A549 (cell line): ENCODE measurements around the gene GTPBP6. TPM values are rescaled to one million over a fixed set of nuclear protein-coding genes. Genes with fewer than 3 reads are reported as not detected.

Experiments
- ATAC-seq, 2 experiments: fragments of 200-7000 bp in 1 of 2; fragments of >200 bp in 1 of 2; cut with Nextera tagmentation in 1 of 2; cut with Tn5 transposase in 1 of 2; 3 replicates each; pipeline versions ENCODE4 v1.8.0 to v1.9.1; 2018 to 2020; ENCODE audit warnings: mild to moderate bottlenecking in 1 of 2, moderate library complexity in 1 of 2
- CTCF ChIA-PET: fragments of 300-600 bp; sonication (Branson Sonifier 250); formaldehyde crosslinking; extraction: SDS; loops from one replicate; lab custom pipeline; 2021; ENCODE audit warnings: antibody characterized with exemption, inconsistent platforms; lab: Yijun Ruan, JAX
- POLR2A ChIA-PET: fragments of 350-600 bp; formaldehyde crosslinking; extraction: SDS; loops from one replicate; lab custom pipeline; 2021; ENCODE audit warnings: antibody characterized with exemption, inconsistent platforms; lab: Yijun Ruan, JAX
- DNase-seq, 2 experiments: peaks; one replicate each; pipeline versions ENCODE4 v3.0.0 to v3.0.0-alpha.2; 2011 to 2016; ENCODE audit warnings: low read depth in 1 of 2, low spot score in 1 of 2
- FAIRE-seq: peaks from 2 replicates; lab custom pipeline; 2011; peaks lifted over from hg19 to GRCh38; lab: Jason Lieb, UNC
- H3K27ac ChIP-seq, 2 experiments: fragments of >200 bp; sonication (Bioruptor Twin); formaldehyde crosslinking; 3 replicates each; pipeline ENCODE4 v1.5.1; 2016 to 2017
- H3K4me1 ChIP-seq: fragments of >200 bp; sonication (Bioruptor Twin); formaldehyde crosslinking; 3 replicates; pipeline ENCODE4 v1.6.1; 2016
- H3K4me2 ChIP-seq: fragments of >200 bp; sonication (Bioruptor Twin); formaldehyde crosslinking; 3 replicates; pipeline ENCODE4 v1.6.1; 2016
- H3K4me3 ChIP-seq: fragments of >200 bp; sonication (Bioruptor Twin); formaldehyde crosslinking; 3 replicates; pipeline ENCODE4 v1.5.1; 2016
- H3K9me3 ChIP-seq: fragments of >200 bp; sonication (Bioruptor Twin); formaldehyde crosslinking; 3 replicates; pipeline ENCODE4 v1.6.1; 2016
- CHD4 ChIP-seq: fragments of 200-600 bp; sonication (generic); IDR thresholded peaks from 2 replicates; pipeline ENCODE4 v1.6.1; 2016; ENCODE audit warnings: antibody characterized with exemption, mild to moderate bottlenecking, borderline replicate concordance
- EHMT2 ChIP-seq: fragments of 200-600 bp; sonication (generic); IDR thresholded peaks from 2 replicates; pipeline ENCODE4 v1.6.1; 2016; ENCODE audit warnings: antibody characterized with exemption, low read depth, mild to moderate bottlenecking, moderate library complexity
- ESRRA ChIP-seq: fragments of 150-350 bp; IDR thresholded peaks from 2 replicates; pipeline ENCODE4 v1.6.1; 2014; ENCODE audit warnings: mild to moderate bottlenecking, low read length, borderline replicate concordance
- HOXB13 ChIP-seq: fragments of 250-450 bp; sonication (Bioruptor Pico); IDR thresholded peaks from 2 replicates; pipeline ENCODE4 v1.5.0; 2020; ENCODE audit warnings: low read depth, mild to moderate bottlenecking, moderate library complexity
- KDM1A ChIP-seq: fragments of 200-600 bp; sonication (generic); IDR thresholded peaks from 2 replicates; pipeline ENCODE4 v1.6.1; 2016; ENCODE audit warnings: low read depth, mild to moderate bottlenecking
- MYC ChIP-seq: IDR thresholded peaks from 2 replicates; pipeline ENCODE4 v1.6.1; 2012; ENCODE audit warnings: mild to moderate bottlenecking, inconsistent platforms, low read length, improper control_type of control experiment, borderline replicate concordance
- NR3C1 ChIP-seq: fragments of >200 bp; sonication (Bioruptor Twin); formaldehyde crosslinking; IDR thresholded peaks from 3 replicates; pipeline ENCODE4 v1.6.1; 2017
- POLR2A ChIP-seq: IDR thresholded peaks from 2 replicates; pipeline ENCODE4 v1.6.1; 2012; ENCODE audit warnings: mild to moderate bottlenecking, low read length
- RARB ChIP-seq: fragments of 250-450 bp; sonication (Bioruptor Pico); IDR thresholded peaks from 2 replicates; pipeline ENCODE4 v1.8.0; 2021; ENCODE audit warnings: mild to moderate bottlenecking, moderate library complexity
- RFX5 ChIP-seq: fragments of 450-650 bp; IDR thresholded peaks from 2 replicates; pipeline ENCODE4 v1.7.1; 2014; ENCODE audit warnings: antibody characterized with exemption, mild to moderate bottlenecking, moderate library complexity
- RNF2 ChIP-seq: fragments of 200-600 bp; sonication (generic); IDR thresholded peaks from 2 replicates; pipeline ENCODE4 v1.6.1; 2016; ENCODE audit warnings: low read depth, mild to moderate bottlenecking, antibody characterized with exemption, moderate library complexity, borderline replicate concordance
- WGBS: methylation state at CpG from one replicate; pipeline ENCODE4 v1.1.6; 2017; ENCODE audit errors: missing lambda C conversion rate; 5-methylcytosine and 5-hydroxymethylcytosine counted together
- polyA plus RNA-seq, 4 experiments: library from polyadenylated mRNA; depleted of rRNA in 3 of 4; stranded (reverse); fragments of >200 nt; fragmentation: RNase III in 1 of 4; extraction: RNeasy Plus Mini Kit Qiagen cat#74134 plus additional on column Dnase treatment in 1 of 4; gene quantifications; 2 replicates in 3 of 4; 3 replicates in 1 of 4; pipeline ENCODE4 v1.2.3, GENCODE V29; 2011 to 2017
- TF ChIP-seq, protein P1 (sequence below): fragments of 150-350 bp; IDR thresholded peaks from 2 replicates; pipeline ENCODE4 v1.6.1; 2014; ENCODE audit warnings: low read depth, mild to moderate bottlenecking, low read length
- TF ChIP-seq, protein P2 (sequence below): fragments of >200 bp; sonication (Bioruptor Twin); formaldehyde crosslinking; IDR thresholded peaks from 3 replicates; pipeline ENCODE4 v1.6.1; 2016
- TF ChIP-seq, protein P3 (sequence below): IDR thresholded peaks from 2 replicates; pipeline ENCODE4 v1.6.1; 2012
- TF ChIP-seq, protein P4 (sequence below): fragments of >200 bp; sonication (Bioruptor Twin); formaldehyde crosslinking; IDR thresholded peaks from 3 replicates; pipeline ENCODE4 v1.5.1; 2016
- TF ChIP-seq, protein P5 (sequence below): fragments of 250-450 bp; sonication (Bioruptor Pico); IDR thresholded peaks from 2 replicates; pipeline ENCODE4 v1.5.0; 2021; ENCODE audit warnings: mild to moderate bottlenecking, moderate library complexity, borderline replicate concordance

Gene GTPBP6
- polyA plus RNA-seq, 2 of the 4 experiments (the other 2 are of a cell fraction), result 26.0 to 41.2 TPM

DNA sequence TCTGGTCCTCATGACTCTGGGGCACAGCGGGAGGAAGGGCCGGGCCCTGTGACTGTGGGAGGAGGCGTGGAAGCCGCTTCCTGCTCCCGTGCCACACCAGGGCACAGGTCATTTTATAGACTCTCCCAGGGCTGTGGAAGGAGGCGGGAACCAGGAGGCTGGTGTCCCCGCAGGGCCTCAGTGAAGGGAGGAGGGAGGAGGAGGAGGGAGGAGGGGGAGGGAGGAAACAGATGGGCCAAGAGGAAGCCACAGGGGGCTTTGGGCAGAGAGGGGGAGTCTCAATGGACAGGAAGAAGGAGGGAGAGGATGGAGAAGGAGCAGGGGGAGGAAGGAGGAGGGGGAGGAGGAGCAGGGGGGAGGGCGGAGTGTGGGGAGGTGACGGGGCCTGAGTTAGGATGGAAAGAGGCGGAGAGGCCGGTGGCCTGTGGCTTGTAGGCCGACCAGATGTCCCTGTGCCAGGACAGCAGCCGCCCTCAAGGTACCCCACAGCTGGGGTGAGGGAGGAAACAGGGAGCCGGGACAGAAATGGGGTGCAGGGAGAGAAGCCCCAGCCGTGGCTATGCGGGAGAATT lies 43.6 kb downstream of the GTPBP6 start (continued):
- TF ChIP-seq, protein P1, sequence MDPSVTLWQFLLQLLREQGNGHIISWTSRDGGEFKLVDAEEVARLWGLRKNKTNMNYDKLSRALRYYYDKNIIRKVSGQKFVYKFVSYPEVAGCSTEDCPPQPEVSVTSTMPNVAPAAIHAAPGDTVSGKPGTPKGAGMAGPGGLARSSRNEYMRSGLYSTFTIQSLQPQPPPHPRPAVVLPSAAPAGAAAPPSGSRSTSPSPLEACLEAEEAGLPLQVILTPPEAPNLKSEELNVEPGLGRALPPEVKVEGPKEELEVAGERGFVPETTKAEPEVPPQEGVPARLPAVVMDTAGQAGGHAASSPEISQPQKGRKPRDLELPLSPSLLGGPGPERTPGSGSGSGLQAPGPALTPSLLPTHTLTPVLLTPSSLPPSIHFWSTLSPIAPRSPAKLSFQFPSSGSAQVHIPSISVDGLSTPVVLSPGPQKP, result no peak
- TF ChIP-seq, protein P2, sequence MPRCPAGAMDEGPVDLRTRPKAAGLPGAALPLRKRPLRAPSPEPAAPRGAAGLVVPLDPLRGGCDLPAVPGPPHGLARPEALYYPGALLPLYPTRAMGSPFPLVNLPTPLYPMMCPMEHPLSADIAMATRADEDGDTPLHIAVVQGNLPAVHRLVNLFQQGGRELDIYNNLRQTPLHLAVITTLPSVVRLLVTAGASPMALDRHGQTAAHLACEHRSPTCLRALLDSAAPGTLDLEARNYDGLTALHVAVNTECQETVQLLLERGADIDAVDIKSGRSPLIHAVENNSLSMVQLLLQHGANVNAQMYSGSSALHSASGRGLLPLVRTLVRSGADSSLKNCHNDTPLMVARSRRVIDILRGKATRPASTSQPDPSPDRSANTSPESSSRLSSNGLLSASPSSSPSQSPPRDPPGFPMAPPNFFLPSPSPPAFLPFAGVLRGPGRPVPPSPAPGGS, result no peak
- TF ChIP-seq CHD4, result no peak

DNA sequence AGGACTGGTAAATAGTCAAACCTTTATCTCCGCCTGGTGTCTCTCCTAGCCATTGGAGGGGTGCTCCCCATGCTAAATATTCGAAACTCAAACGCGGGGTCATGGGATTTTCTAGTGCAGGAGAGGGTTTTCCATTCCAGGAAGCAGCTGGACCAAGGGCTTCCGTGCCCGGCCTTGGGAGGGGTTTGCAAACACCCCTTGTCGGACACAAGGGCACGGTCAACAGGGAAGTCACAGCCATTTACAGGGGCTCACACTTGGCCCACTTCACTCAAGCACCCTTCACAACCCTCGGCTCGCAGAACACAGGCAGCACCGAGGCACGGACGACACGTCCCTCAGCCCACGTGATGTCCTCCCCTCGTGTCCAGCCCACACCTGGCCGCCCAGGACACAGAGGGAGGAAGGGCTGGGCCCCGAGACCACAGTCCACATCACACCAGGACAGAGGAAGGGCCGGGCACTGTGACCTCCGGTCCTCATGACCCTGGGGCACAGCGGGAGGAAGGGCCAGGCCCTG lies 47.7 kb downstream of the GTPBP6 start:
- DNase-seq (no peak), FAIRE-seq (no peak), ATAC-seq (no peak)
- Histone ChIP-seq H3K9me3 (no peaks in the 10 kb centered on the region), H3K4me3 (no peak overlapping the region), H3K27ac (no peak overlapping the region), H3K4me2 (no peak overlapping the region), H3K4me1 (peaks cover 5% of the 10 kb centered on the region)
- POLR2A ChIA-PET, result no interaction called here
- CTCF ChIA-PET, result no interaction called here
- 95% methylated on average over 18 of the region's 21 CpGs for WGBS
- no peak for TF ChIP-seq MYC
- TF ChIP-seq RARB (CRISPR knock-in tag), result no peak
- TF ChIP-seq POLR2A, result no peak
- TF ChIP-seq, protein P3, sequence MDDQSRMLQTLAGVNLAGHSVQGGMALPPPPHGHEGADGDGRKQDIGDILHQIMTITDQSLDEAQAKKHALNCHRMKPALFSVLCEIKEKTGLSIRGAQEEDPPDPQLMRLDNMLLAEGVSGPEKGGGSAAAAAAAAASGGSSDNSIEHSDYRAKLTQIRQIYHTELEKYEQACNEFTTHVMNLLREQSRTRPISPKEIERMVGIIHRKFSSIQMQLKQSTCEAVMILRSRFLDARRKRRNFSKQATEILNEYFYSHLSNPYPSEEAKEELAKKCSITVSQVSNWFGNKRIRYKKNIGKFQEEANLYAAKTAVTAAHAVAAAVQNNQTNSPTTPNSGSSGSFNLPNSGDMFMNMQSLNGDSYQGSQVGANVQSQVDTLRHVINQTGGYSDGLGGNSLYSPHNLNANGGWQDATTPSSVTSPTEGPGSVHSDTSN, result no peak
- TF ChIP-seq, protein P4, sequence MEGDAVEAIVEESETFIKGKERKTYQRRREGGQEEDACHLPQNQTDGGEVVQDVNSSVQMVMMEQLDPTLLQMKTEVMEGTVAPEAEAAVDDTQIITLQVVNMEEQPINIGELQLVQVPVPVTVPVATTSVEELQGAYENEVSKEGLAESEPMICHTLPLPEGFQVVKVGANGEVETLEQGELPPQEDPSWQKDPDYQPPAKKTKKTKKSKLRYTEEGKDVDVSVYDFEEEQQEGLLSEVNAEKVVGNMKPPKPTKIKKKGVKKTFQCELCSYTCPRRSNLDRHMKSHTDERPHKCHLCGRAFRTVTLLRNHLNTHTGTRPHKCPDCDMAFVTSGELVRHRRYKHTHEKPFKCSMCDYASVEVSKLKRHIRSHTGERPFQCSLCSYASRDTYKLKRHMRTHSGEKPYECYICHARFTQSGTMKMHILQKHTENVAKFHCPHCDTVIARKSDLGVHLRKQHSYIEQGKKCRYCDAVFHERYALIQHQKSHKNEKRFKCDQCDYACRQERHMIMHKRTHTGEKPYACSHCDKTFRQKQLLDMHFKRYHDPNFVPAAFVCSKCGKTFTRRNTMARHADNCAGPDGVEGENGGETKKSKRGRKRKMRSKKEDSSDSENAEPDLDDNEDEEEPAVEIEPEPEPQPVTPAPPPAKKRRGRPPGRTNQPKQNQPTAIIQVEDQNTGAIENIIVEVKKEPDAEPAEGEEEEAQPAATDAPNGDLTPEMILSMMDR, result no peak
- TF ChIP-seq NR3C1, result no peak
- TF ChIP-seq HOXB13, result no peak
- no peak for TF ChIP-seq RNF2
- TF ChIP-seq, protein P5, sequence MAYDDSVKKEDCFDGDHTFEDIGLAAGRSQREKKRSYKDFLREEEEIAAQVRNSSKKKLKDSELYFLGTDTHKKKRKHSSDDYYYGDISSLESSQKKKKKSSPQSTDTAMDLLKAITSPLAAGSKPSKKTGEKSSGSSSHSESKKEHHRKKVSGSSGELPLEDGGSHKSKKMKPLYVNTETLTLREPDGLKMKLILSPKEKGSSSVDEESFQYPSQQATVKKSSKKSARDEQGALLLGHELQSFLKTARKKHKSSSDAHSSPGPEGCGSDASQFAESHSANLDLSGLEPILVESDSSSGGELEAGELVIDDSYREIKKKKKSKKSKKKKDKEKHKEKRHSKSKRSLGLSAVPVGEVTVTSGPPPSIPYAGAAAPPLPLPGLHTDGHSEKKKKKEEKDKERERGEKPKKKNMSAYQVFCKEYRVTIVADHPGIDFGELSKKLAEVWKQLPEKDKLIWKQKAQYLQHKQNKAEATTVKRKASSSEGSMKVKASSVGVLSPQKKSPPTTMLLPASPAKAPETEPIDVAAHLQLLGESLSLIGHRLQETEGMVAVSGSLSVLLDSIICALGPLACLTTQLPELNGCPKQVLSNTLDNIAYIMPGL (CRISPR knock-in tag), result no peak
- no peak for TF ChIP-seq RFX5

DNA sequence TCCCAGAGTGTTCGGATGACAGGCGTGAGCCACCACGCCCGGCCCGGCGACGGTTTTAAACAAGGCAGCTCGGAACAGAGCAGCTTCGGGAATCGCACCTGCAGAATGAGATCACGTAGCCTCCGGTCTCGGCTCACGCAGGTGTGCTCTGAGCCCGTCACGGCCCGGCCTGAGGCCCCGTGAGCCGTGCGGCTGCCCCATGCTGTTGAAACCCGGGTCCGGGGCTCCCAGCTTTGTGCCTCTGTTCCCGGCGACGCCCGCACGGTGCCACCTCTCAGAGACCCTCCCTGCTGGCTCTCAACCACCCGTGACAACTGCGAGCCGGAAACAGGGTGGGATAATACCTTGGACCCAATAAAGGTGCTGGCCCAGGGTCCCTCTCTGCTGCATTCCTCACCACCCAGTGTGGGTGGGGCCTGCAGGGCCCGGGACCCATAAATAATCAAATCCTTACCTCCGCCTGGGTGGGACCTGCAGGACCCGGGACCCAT lies 50.8 kb downstream of the GTPBP6 start:
- CTCF ChIA-PET, result no interaction called here
- peak overlapping the region in 1 of 2 experiments; percentile 15; a peak in 1 of 6 replicates for H3K27ac ChIP-seq
- TF ChIP-seq HOXB13, result no peak
- TF ChIP-seq KDM1A, result no peak
- TF ChIP-seq EHMT2, result no peak
- TF ChIP-seq, protein P2, result no peak
- no peak for TF ChIP-seq ESRRA
- peaks cover 28% of the 10 kb centered on the region for H3K4me1 ChIP-seq
- no peak for DNase-seq
- H3K4me2 ChIP-seq, result no peak overlapping the region
- H3K9me3 ChIP-seq, result no peaks in the 10 kb centered on the region
- H3K4me3 ChIP-seq, result no peak overlapping the region
- 94% methylated on average over 33 of the region's 33 CpGs for WGBS
- FAIRE-seq, result no peak
- no peak for ATAC-seq
- POLR2A ChIA-PET, result no interaction called here
